RPMI7951 (cell line): Measurements from ENCODE around the gene OTUD6A. TPM values are rescaled to one million over a fixed set of nuclear protein-coding genes. Genes with fewer than 3 reads are reported as not detected.
"Not testable (repeated sequence)": the region's sequence is repeated elsewhere in the genome, so short reads cannot be mapped to it uniquely, and the experiment has no call there.

Experiments
- DNase-seq: peaks from one replicate; pipeline ENCODE4 v3.0.0-alpha.2; 2012; ENCODE audit warnings: low read depth
- total RNA-seq: library from RNA; depleted of rRNA; stranded (reverse); fragments of >200 nt; shearing (Covaris generic); gene quantifications from 2 replicates; pipeline ENCODE4 v1.2.3, GENCODE V29; 2014

The OTUD6A gene
- total RNA-seq, 1 experiment from 2014 or later = not detected

- DNase-seq = no peak
Measured at GRCh38 chrX:70046978-70047377, 15.3 kb upstream of the OTUD6A start.

GRCh38 chrX:70049406-70049805 lies 12.9 kb upstream of the OTUD6A start:
- no peak for DNase-seq

GRCh38 chrX:70049925-70050324 lies 12.3 kb upstream of the OTUD6A start, which contains the start of gene AWAT2:
TSS of gene AWAT2 (minus strand) at chrX:70049938. CDS start at chrX:70049932, 6 bp downstream.
- no peak for DNase-seq

GRCh38 chrX:70052895-70053615 lies 9.2 kb upstream of the OTUD6A start:
- no peak for DNase-seq

GRCh38 chrX:70054391-70054790 lies 7.9 kb upstream of the OTUD6A start:
- DNase-seq = no peak

- DNase-seq = no peak
Measured at GRCh38 chrX:70062961-70063550, 799 bp downstream of the OTUD6A start.

GRCh38 chrX:70066646-70067045 lies 4.4 kb downstream of the OTUD6A start:
- no peak for DNase-seq

GRCh38 chrX:70079297-70079696 lies 17.0 kb downstream of the OTUD6A start:
- no peak for DNase-seq

- DNase-seq = no peak
Measured at GRCh38 chrX:70079870-70080269, 17.6 kb downstream of the OTUD6A start.

GRCh38 chrX:70082723-70083122 lies 20.5 kb downstream of the OTUD6A start:
- no peak for DNase-seq

GRCh38 chrX:70084592-70085240 lies 22.5 kb downstream of the OTUD6A start:
- DNase-seq = no peak

GRCh38 chrX:70087857-70088630 lies 25.8 kb downstream of the OTUD6A start:
- peak; percentile 11 for DNase-seq

GRCh38 chrX:70088751-70089150 lies 26.5 kb downstream of the OTUD6A start:
- no peak for DNase-seq

GRCh38 chrX:70089604-70090297 lies 27.5 kb downstream of the OTUD6A start:
- DNase-seq = peak; percentile 22

- DNase-seq = no peak
Measured at GRCh38 chrX:70092247-70092646, 30.0 kb downstream of the OTUD6A start.

- DNase-seq = no peak
Measured at GRCh38 chrX:70096052-70096451, 33.8 kb downstream of the OTUD6A start.

GRCh38 chrX:70105229-70105628 lies 43.0 kb downstream of the OTUD6A start:
- no peak for DNase-seq

GRCh38 chrX:70111436-70112026 lies 49.3 kb downstream of the OTUD6A start:
- not testable (repeated sequence) for DNase-seq
